IMR-90 (cell line): ENCODE data around the gene IFI44. TPM values are rescaled to one million over a fixed set of nuclear protein-coding genes. Genes with fewer than 3 reads are reported as not detected.

ENCODE experiments used
- ATAC-seq: fragments of 200-7000 bp; cut with Tn5 transposase; 2 replicates; pipeline ENCODE4 v1.9.1; 2020; ENCODE audit warnings: low read depth, mild to moderate bottlenecking, moderate library complexity
- BruUV-seq: library from RNA; stranded (reverse); fragments of 400-500 nt; replicated peaks from 2 replicates; lab custom pipeline; 2021; lab: Mats Ljungman, UMichigan
- CTCF ChIA-PET: fragments of 300-600 bp; formaldehyde crosslinking; extraction: SDS; loops from one replicate; lab custom pipeline; 2021; ENCODE audit warnings: antibody characterized with exemption; lab: Yijun Ruan, JAX
- POLR2A ChIA-PET: fragments of 300-600 bp; sonication (Branson Sonifier 250); formaldehyde crosslinking; loops from one replicate; lab custom pipeline; 2022; ENCODE audit warnings: antibody characterized with exemption; ENCODE audit not compliant: unreplicated experiment; lab: Charles Lee
- DNase-seq: peaks from one replicate; pipeline ENCODE4 v3.0.0; 2013
- H2AFZ ChIP-seq: replicated peaks from 2 replicates; pipeline ENCODE3; 2013; ENCODE audit warnings: low read length, mild to moderate bottlenecking; ENCODE audit not compliant: poor library complexity
- H2AK5ac ChIP-seq: 2 replicates; pipeline ENCODE4 v1.6.1; 2013; ENCODE audit warnings: low read depth, low read length, inconsistent platforms
- H2AK9ac ChIP-seq: replicated peaks from 2 replicates; pipeline ENCODE3; 2013; ENCODE audit warnings: mild to moderate bottlenecking, low read depth, low read length, moderate library complexity; ENCODE audit not compliant: poor library complexity
- H2BK120ac ChIP-seq: 2 replicates; pipeline ENCODE4 v1.6.1; 2013; ENCODE audit warnings: low read depth, low read length, inconsistent platforms
- H2BK15ac ChIP-seq: 3 replicates; pipeline ENCODE4 v1.6.1; 2013; ENCODE audit warnings: low read depth, low read length, inconsistent platforms
- H2BK20ac ChIP-seq: 2 replicates; pipeline ENCODE4 v1.6.1; 2013; ENCODE audit warnings: low read depth, mild to moderate bottlenecking, inconsistent platforms, low read length, moderate library complexity
- H2BK5ac ChIP-seq: 2 replicates; pipeline ENCODE4 v1.6.1; 2013; ENCODE audit warnings: mild to moderate bottlenecking, low read depth, low read length, inconsistent platforms; ENCODE audit not compliant: poor library complexity, severe bottlenecking
- H3K14ac ChIP-seq: replicated peaks from 2 replicates; pipeline ENCODE4 v1.6.1; 2013; ENCODE audit warnings: low read depth, low read length, inconsistent platforms
- H3K18ac ChIP-seq: 2 replicates; pipeline ENCODE4 v1.6.1; 2013; ENCODE audit warnings: low read depth, low read length, control low read depth
- H3K23ac ChIP-seq: 2 replicates; pipeline ENCODE4 v1.6.1; 2013; ENCODE audit warnings: low read depth, low read length, inconsistent platforms
- H3K27ac ChIP-seq: 2 replicates; pipeline ENCODE4 v1.5.1; 2013; ENCODE audit warnings: mild to moderate bottlenecking, control low read depth, low read length; ENCODE audit not compliant: insufficient read depth
- H3K27me3 ChIP-seq: 2 replicates; pipeline ENCODE4 v1.6.1; 2013; ENCODE audit warnings: low read length; ENCODE audit not compliant: control insufficient read depth, insufficient read depth
- H3K36me3 ChIP-seq: 2 replicates; pipeline ENCODE4 v1.6.1; 2013; ENCODE audit warnings: low read length, mixed read lengths; ENCODE audit not compliant: control insufficient read depth, insufficient read depth
- H3K4ac ChIP-seq: 2 replicates; pipeline ENCODE4 v1.6.1; 2013; ENCODE audit warnings: low read depth, low read length, inconsistent platforms
- H3K4me1 ChIP-seq: 2 replicates; pipeline ENCODE4 v1.6.1; 2013; ENCODE audit warnings: low read length, mixed read lengths; ENCODE audit not compliant: control insufficient read depth, insufficient read depth
- H3K4me2 ChIP-seq: 2 replicates; pipeline ENCODE4 v1.6.1; 2013; ENCODE audit warnings: low read depth, mild to moderate bottlenecking, control low read depth, low read length, moderate library complexity
- H3K4me3 ChIP-seq: 2 replicates; pipeline ENCODE4 v1.5.1; 2013; ENCODE audit warnings: low read depth, mild to moderate bottlenecking, control low read depth, low read length, moderate library complexity; ENCODE audit not compliant: insufficient read depth
- H3K56ac ChIP-seq: 2 replicates; pipeline ENCODE4 v1.6.1; 2013; ENCODE audit warnings: low read length, inconsistent platforms; ENCODE audit not compliant: insufficient read depth; ENCODE audit errors: extremely low read depth
- H3K79me1 ChIP-seq, 2 experiments: 2 replicates each; pipeline ENCODE4 v1.6.1; 2013; ENCODE audit warnings: low read length in 2 of 2, inconsistent platforms in 1 of 2, low read depth in 1 of 2
- H3K9ac ChIP-seq: 2 replicates; pipeline ENCODE4 v1.6.1; 2013; ENCODE audit warnings: low read depth, low read length, control low read depth
- H3K9me1 ChIP-seq: 2 replicates; pipeline ENCODE4 v1.6.1; 2013; ENCODE audit warnings: low read length, inconsistent platforms; ENCODE audit not compliant: insufficient read depth
- H3K9me3 ChIP-seq: 2 replicates; pipeline ENCODE4 v1.6.1; 2013; ENCODE audit warnings: low read length; ENCODE audit not compliant: control insufficient read depth, insufficient read depth
- H4K20me1 ChIP-seq: 2 replicates; pipeline ENCODE4 v1.6.1; 2013; ENCODE audit warnings: low read length, inconsistent platforms; ENCODE audit not compliant: insufficient read depth
- H4K5ac ChIP-seq: 2 replicates; pipeline ENCODE4 v1.6.1; 2013; ENCODE audit warnings: mild to moderate bottlenecking, low read depth, low read length, control low read depth
- H4K8ac ChIP-seq, 2 experiments: 2 replicates each; pipeline ENCODE4 v1.6.1; 2013; ENCODE audit warnings: low read depth in 2 of 2, low read length in 2 of 2, control low read depth in 1 of 2, inconsistent platforms in 1 of 2
- H4K91ac ChIP-seq: 2 replicates; pipeline ENCODE4 v1.6.1; 2013; ENCODE audit warnings: low read depth, low read length, inconsistent platforms; ENCODE audit not compliant: insufficient read depth
- BHLHE40 ChIP-seq: fragments of 150-350 bp; IDR thresholded peaks from 2 replicates; pipeline ENCODE4 v1.6.1; 2016; ENCODE audit warnings: mild to moderate bottlenecking, low read depth, low read length
- CEBPB ChIP-seq: IDR thresholded peaks from 2 replicates; pipeline ENCODE4 v1.6.1; 2012; ENCODE audit warnings: low read depth, low read length, improper control_type of control experiment
- CHD1 ChIP-seq: IDR thresholded peaks from 2 replicates; pipeline ENCODE4 v1.6.1; 2012; ENCODE audit warnings: low read depth, low read length, improper control_type of control experiment
- CTCF ChIP-seq: conservative IDR thresholded peaks from 2 replicates; pipeline ENCODE4 v1.5.1; 2012; ENCODE audit warnings: mild to moderate bottlenecking, low read depth, low read length, improper control_type of control experiment
- ELK1 ChIP-seq: fragments of 150-350 bp; IDR thresholded peaks from 2 replicates; pipeline ENCODE4 v1.6.1; 2016; ENCODE audit warnings: low read depth, mild to moderate bottlenecking, low read length, moderate library complexity, borderline replicate concordance
- FOS ChIP-seq: fragments of 150-350 bp; IDR thresholded peaks from 2 replicates; pipeline ENCODE4 v1.6.1; 2016; ENCODE audit warnings: low read depth, low read length
- MAFK ChIP-seq: IDR thresholded peaks from 2 replicates; pipeline ENCODE4 v1.6.1; 2012; ENCODE audit warnings: low read depth, low read length, improper control_type of control experiment
- MXI1 ChIP-seq: IDR thresholded peaks from 2 replicates; pipeline ENCODE4 v1.6.1; 2012; ENCODE audit warnings: low read depth, mild to moderate bottlenecking, low read length, moderate library complexity, borderline replicate concordance
- NFE2L2 ChIP-seq: fragments of 150-350 bp; IDR thresholded peaks from 2 replicates; pipeline ENCODE4 v1.6.1; 2016; ENCODE audit warnings: low read depth, mild to moderate bottlenecking, low read length
- RAD21 ChIP-seq: IDR thresholded peaks from 2 replicates; pipeline ENCODE4 v1.6.1; 2012; ENCODE audit warnings: low read length, improper control_type of control experiment
- RCOR1 ChIP-seq: IDR thresholded peaks from 2 replicates; pipeline ENCODE4 v1.6.1; 2012; ENCODE audit warnings: mild to moderate bottlenecking, low read length, improper control_type of control experiment; ENCODE audit not compliant: insufficient replicate concordance
- RFX5 ChIP-seq: IDR thresholded peaks from 2 replicates; pipeline ENCODE4 v1.8.0; 2012; ENCODE audit warnings: low read depth, mild to moderate bottlenecking, low read length, moderate library complexity
- SMC3 ChIP-seq: fragments of 150-350 bp; IDR thresholded peaks from 2 replicates; pipeline ENCODE4 v1.6.1; 2016; ENCODE audit warnings: low read depth, mild to moderate bottlenecking, antibody characterized with exemption, low read length, moderate library complexity
- USF2 ChIP-seq: fragments of 150-350 bp; IDR thresholded peaks from 2 replicates; pipeline ENCODE4 v1.6.1; 2017; ENCODE audit warnings: mild to moderate bottlenecking, antibody characterized with exemption, low read length, low read depth
- WGBS, 2 experiments: methylation state at CpG; one replicate each; pipeline versions ENCODE4 v1.1.5 to v1.1.7; 2013; ENCODE audit warnings: missing lambda C conversion rate in 2 of 2; ENCODE audit not compliant: insufficient read length in 1 of 2; ENCODE audit errors: extremely low coverage in 2 of 2; 5-methylcytosine and 5-hydroxymethylcytosine counted together
- dilution Hi-C: fragments of 300-500 bp; cut with HindIII; formaldehyde crosslinking; loops from one replicate; pipeline ENCODE4 v1.14.3; 2018; ENCODE audit warnings: low sequenced_read_pairs; ENCODE audit not compliant: unreplicated experiment
- in situ Hi-C: fragments of 300-500 bp; cut with MboI; formaldehyde crosslinking; loops from 3 replicates; pipeline ENCODE4 v1.14.3; 2019; ENCODE audit warnings: low sequenced_read_pairs, inconsistent platforms, mixed read lengths
- intact Hi-C: fragments of 100-400 bp; cut with micrococcal nuclease; formaldehyde crosslinking; loops from 2 replicates; pipeline ENCODE4 v1.10.0; 2022
- polyA plus RNA-seq, 3 experiments: library from polyadenylated mRNA; depleted of rRNA; stranded (reverse); fragments of >200 nt; gene quantifications; 2 replicates each; pipeline ENCODE4 v1.2.3, GENCODE V29; 2012; ENCODE audit warnings: low replicate concordance in 1 of 3
- total RNA-seq: library from RNA; depleted of rRNA; stranded (reverse); fragments of >200 nt; gene quantifications from 2 replicates; pipeline ENCODE4 v1.2.3, GENCODE V29; 2012

Gene IFI44
- total and polyA plus RNA-seq, 2 of the 4 experiments (the other 2 are of a cell fraction) = 2.2 to 2.7 TPM

- H3K4ac ChIP-seq = no peak overlapping the region
- dilution Hi-C loops = no loop called here
- no peak overlapping the region for H2BK15ac ChIP-seq
- WGBS, 2 experiments = no CpG with 5 or more reads among the region's 4 CpGs
- no peak overlapping the region for H2BK20ac ChIP-seq
- no peak overlapping the region for H4K5ac ChIP-seq
- H3K36me3 ChIP-seq = no peaks in the 10 kb centered on the region
- no peaks in the 10 kb centered on the region for H3K9me1 ChIP-seq
- CTCF ChIA-PET = no interaction called here
- H3K4me3 ChIP-seq = no peak overlapping the region
- H2BK120ac ChIP-seq = no peak overlapping the region
- no peak for TF ChIP-seq RFX5
- TF ChIP-seq BHLHE40 = no peak
- no peak for TF ChIP-seq USF2
- no peak for TF ChIP-seq NFE2L2
- TF ChIP-seq FOS = no peak
- no peak for TF ChIP-seq MAFK
- no peak for TF ChIP-seq RAD21
- TF ChIP-seq ELK1 = no peak
- no peak for TF ChIP-seq RCOR1
- TF ChIP-seq CTCF = no peak
- no peak for TF ChIP-seq SMC3
- no peak for TF ChIP-seq CEBPB
- TF ChIP-seq CHD1 = no peak
- no peak for TF ChIP-seq MXI1
- H3K27ac ChIP-seq = no peak overlapping the region
- no peak overlapping the region for H3K18ac ChIP-seq
- H4K8ac ChIP-seq = no peak overlapping the region
- H3K23ac ChIP-seq = no peak overlapping the region
- no peak overlapping the region for H3K14ac ChIP-seq
- H2AFZ ChIP-seq = no peak overlapping the region
- no peak overlapping the region for H2AK5ac ChIP-seq
- H2AK9ac ChIP-seq = peak overlapping the region; percentile 25
- intact Hi-C loops = no loop called here
- no peak overlapping the region for H4K91ac ChIP-seq
- DNase-seq (no peak), ATAC-seq (no peak)
- BruUV-seq = no TSS peak
- H3K4me2 ChIP-seq = no peak overlapping the region
- in situ Hi-C loops = no loop called here
- H3K79me1 ChIP-seq = no peaks in the 10 kb centered on the region
- POLR2A ChIA-PET = no interaction called here
- no peak overlapping the region for H3K9ac ChIP-seq
- no peaks in the 10 kb centered on the region for H3K4me1 ChIP-seq
- no peak overlapping the region for H2BK5ac ChIP-seq
- no peaks in the 10 kb centered on the region; the same call in none of the 2 replicates for H3K9me3 ChIP-seq
- no peak overlapping the region for H3K56ac ChIP-seq
- no peaks in the 10 kb centered on the region for H3K27me3 ChIP-seq
- H4K20me1 ChIP-seq = no peaks in the 10 kb centered on the region
Measured at GRCh38 chr1:78703806-78704205, 54.2 kb downstream of the IFI44 start.
